ENCODE results near the gene BNIP3.

Gene BNIP3

DNA sequence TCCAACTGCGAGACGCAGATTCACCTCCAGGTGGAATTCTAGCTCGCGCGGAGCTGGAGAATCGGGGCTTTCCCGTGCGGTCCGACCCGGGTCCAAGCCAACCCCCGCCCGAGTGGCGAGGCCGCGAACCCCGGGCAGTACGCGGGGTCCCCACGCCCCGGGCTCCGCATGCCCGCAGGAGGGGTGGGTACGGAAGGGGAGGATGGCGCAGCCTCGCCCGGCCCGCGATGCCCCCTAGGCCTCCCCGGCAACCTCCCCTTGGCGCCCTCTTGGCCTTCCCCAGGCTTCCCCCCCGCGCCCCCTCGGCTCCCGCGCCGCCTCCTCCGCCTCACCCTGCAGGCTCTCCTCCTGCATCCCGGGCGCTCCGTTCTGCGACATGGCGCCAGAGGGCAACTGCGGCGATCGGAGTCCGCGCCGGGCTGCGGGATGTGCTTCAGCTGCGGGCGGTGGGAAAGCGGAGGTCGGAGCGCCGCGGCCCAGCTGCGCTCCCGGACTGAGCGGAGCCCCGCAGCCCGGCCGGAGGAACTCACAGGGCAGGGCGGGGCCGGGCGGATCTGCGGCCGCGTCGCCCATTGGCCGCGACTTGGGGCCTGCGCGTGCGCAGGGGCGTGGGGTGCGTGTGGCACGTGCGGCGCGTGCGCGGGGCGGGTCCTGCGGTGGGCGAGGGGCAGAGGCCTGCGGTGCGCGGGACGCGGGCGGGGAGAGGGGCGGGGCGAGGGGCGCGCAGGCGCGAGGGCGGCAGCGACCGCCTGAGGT is at the start of gene BNIP3:
Gene BNIP3, minus strand, starts transcription at position 495 of the 756 bp plus-strand sequence. Its CDS starts 117 bp downstream, at position 378.
- H3K4me1 ChIP-seq (ENCODE audit: insufficient read depth, low read length), result peaks cover 28% of the 10 kb centered on the region
- peak within 1 kb of the TSS; percentile 53; the same call in 1 of the 2 replicates for H3K9ac ChIP-seq (ENCODE audit: low read depth, low read length)
- peak within 1 kb of the TSS; percentile 81 for H3K4me3 ChIP-seq (ENCODE audit: low read length)
- no peaks in the 10 kb centered on the region for H3K9me3 ChIP-seq (ENCODE audit: insufficient read depth, low read depth, low read length)
- no peaks in the 10 kb centered on the region for H3K36me3 ChIP-seq (ENCODE audit: insufficient read depth, low read depth, low read length)
- H3K27me3 ChIP-seq (ENCODE audit: insufficient read depth, low read length), result peaks cover 63% of the 10 kb centered on the region
- no peak within 1 kb of the TSS for H3K27ac ChIP-seq (ENCODE audit: low read length)

- peaks cover 30% of the 10 kb centered on the region for H3K27me3 ChIP-seq (ENCODE audit: insufficient read depth, low read length)
- no peaks in the 10 kb centered on the region for H3K4me1 ChIP-seq (ENCODE audit: insufficient read depth, low read length)
- no peak overlapping the region for H3K9ac ChIP-seq (ENCODE audit: low read depth, low read length)
- no peaks in the 10 kb centered on the region for H3K36me3 ChIP-seq (ENCODE audit: insufficient read depth, low read depth, low read length)
- no peaks in the 10 kb centered on the region for H3K9me3 ChIP-seq (ENCODE audit: insufficient read depth, low read depth, low read length)
- H3K27ac ChIP-seq (ENCODE audit: low read length), result no peak overlapping the region
- H3K4me3 ChIP-seq (ENCODE audit: low read length), result no peak overlapping the region
Measured at GRCh38 chr10:132030898-132031463, 49.3 kb upstream of the BNIP3 start.

GRCh38 chr10:132028706-132029105 is 47.0 kb upstream of the BNIP3 start:
- Histone ChIP-seq H3K27ac (ENCODE audit: low read length) (no peak overlapping the region), H3K9ac (ENCODE audit: low read depth, low read length) (no peak overlapping the region), H3K36me3 (ENCODE audit: insufficient read depth, low read depth, low read length) (no peaks in the 10 kb centered on the region), H3K9me3 (ENCODE audit: insufficient read depth, low read depth, low read length) (no peaks in the 10 kb centered on the region), H3K4me3 (ENCODE audit: low read length) (no peak overlapping the region), H3K4me1 (ENCODE audit: insufficient read depth, low read length) (no peaks in the 10 kb centered on the region), H3K27me3 (ENCODE audit: insufficient read depth, low read length) (peaks cover 16% of the 10 kb centered on the region)

DNA sequence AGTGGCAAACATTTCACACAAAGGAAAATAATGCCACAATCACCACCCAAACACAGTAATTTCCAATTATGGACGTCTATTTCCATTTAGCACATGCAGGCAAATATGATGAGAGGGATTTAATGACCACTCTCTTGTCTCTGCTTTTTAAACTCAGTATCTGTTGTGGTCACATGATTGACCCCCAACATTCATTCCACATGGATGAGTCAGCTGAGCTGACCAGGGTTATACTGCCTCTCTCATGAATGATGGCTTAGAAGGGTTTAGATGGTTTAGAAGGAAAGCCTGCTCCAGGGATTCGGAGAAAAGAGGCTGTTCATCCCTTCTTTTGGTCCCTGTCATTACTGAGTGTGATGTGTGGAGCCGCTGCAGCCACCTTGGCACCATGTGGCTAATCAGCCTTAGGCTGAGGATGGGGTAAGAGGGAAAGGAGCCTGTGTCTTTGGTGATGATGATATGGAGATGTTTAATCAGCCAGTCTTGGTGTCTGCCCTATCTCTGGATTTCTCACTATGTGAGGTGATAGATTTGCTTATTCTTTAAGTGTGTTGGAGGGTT is 45.8 kb upstream of the BNIP3 start:
- Histone ChIP-seq H3K9ac (ENCODE audit: low read depth, low read length) (no peak overlapping the region), H3K9me3 (ENCODE audit: insufficient read depth, low read depth, low read length) (no peaks in the 10 kb centered on the region), H3K36me3 (ENCODE audit: insufficient read depth, low read depth, low read length) (no peaks in the 10 kb centered on the region), H3K27ac (ENCODE audit: low read length) (no peak overlapping the region), H3K4me3 (ENCODE audit: low read length) (no peak overlapping the region), H3K27me3 (ENCODE audit: insufficient read depth, low read length) (peaks cover 15% of the 10 kb centered on the region), H3K4me1 (ENCODE audit: insufficient read depth, low read length) (no peaks in the 10 kb centered on the region)

DNA sequence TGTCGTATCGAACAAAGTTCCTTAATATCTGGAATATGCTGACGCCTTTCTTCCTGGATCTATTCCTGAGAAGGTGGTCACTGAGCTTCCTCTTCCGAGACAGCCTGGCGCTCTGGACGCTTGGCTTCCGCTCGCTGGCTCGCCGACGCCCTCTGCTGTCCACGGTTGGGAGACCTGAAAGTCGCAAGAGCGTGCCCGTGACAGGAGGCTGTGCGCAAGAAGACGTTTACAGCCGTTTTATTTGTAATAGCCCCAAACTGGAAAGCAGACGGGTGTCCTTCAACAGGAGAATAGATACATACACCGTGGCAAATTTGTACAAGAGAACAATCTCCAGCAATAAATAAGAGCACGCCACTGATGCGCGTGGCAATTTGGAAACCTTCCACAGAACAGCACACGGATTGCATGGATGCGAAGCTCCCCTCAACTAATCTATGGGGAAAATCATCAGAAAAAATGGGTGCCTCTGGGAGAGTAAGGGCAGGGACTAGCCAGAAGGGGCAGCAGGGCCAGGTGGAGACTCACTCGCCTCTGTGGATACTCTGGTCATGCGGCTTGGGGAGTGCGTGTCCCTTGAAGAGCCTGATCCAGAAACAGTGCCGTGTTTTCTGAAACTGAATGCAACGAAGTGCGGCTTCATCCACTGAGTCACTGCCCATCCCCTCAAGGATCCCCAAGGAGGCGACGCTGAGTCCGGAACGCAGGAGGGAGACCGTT is 41.5 kb upstream of the BNIP3 start:
- Histone ChIP-seq H3K9me3 (ENCODE audit: insufficient read depth, low read depth, low read length) (no peaks in the 10 kb centered on the region), H3K4me3 (ENCODE audit: low read length) (no peak overlapping the region), H3K36me3 (ENCODE audit: insufficient read depth, low read depth, low read length) (no peaks in the 10 kb centered on the region), H3K9ac (ENCODE audit: low read depth, low read length) (no peak overlapping the region), H3K4me1 (ENCODE audit: insufficient read depth, low read length) (no peaks in the 10 kb centered on the region), H3K27ac (ENCODE audit: low read length) (no peak overlapping the region), H3K27me3 (ENCODE audit: insufficient read depth, low read length) (peaks cover 15% of the 10 kb centered on the region)

DNA sequence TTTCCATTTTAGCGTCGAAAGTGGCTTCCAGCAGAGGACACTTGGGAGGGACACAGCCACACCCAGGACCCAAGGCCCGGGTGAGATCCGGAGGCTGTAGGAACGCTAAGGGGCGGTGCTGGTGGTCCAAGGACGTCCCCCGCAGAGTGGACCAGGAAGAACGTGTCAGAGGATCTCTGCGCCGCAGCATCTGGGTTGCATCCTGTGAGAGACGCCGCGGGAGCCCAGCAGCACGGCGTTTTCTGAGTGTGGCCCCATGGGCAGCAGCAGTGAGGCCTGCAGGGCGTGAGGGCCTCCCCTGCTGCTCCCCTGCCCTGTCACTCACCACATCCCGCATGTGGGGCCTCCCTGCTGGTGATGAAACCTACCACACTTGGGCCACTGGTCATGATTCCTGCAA is 40.5 kb upstream of the BNIP3 start:
- no peak overlapping the region for H3K27ac ChIP-seq (ENCODE audit: low read length)
- H3K36me3 ChIP-seq (ENCODE audit: insufficient read depth, low read depth, low read length), result no peaks in the 10 kb centered on the region
- H3K4me1 ChIP-seq (ENCODE audit: insufficient read depth, low read length), result no peaks in the 10 kb centered on the region
- no peaks in the 10 kb centered on the region for H3K9me3 ChIP-seq (ENCODE audit: insufficient read depth, low read depth, low read length)
- H3K9ac ChIP-seq (ENCODE audit: low read depth, low read length), result no peak overlapping the region
- H3K4me3 ChIP-seq (ENCODE audit: low read length), result no peak overlapping the region
- peaks cover 15% of the 10 kb centered on the region for H3K27me3 ChIP-seq (ENCODE audit: insufficient read depth, low read length)

DNA sequence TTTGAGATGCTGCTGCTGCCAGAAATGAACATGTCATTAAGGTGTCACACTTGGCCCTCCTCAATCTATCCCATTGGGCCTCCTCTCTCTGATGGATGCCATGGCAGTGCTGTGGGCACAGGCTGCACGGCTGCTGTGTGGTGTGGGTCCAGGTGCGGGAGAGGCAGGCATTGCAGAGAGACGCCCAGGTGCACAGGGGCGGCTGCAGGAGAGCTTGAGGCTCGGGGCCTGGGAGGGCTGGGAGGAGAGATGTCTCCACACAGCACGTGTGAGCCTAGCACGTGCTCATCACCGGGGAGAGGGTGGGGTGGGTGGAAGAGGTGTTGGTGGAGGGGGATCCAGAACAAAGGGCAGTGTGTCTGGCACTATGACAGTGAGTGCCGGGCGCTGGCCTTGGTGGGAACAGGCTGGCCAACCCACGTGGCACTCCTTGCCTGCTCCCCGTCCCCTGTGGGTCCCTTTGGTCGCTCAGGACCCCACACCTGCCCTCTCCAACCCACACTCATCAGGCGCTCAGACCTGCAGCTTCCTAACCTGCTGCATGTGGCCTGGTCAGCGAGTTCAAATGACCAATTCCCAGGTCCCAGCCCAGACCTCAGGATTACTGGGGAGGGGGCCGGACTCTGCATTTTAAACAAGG is 39.9 kb upstream of the BNIP3 start:
- Histone ChIP-seq H3K36me3 (ENCODE audit: insufficient read depth, low read depth, low read length) (no peaks in the 10 kb centered on the region), H3K27me3 (ENCODE audit: insufficient read depth, low read length) (peaks cover 15% of the 10 kb centered on the region), H3K4me3 (ENCODE audit: low read length) (no peak overlapping the region), H3K9me3 (ENCODE audit: insufficient read depth, low read depth, low read length) (no peaks in the 10 kb centered on the region), H3K4me1 (ENCODE audit: insufficient read depth, low read length) (no peaks in the 10 kb centered on the region), H3K9ac (ENCODE audit: low read depth, low read length) (no peak overlapping the region), H3K27ac (ENCODE audit: low read length) (no peak overlapping the region)

- Histone ChIP-seq H3K4me1 (ENCODE audit: insufficient read depth, low read length) (no peaks in the 10 kb centered on the region), H3K27ac (ENCODE audit: low read length) (no peak overlapping the region), H3K4me3 (ENCODE audit: low read length) (no peak overlapping the region)
Measured at GRCh38 chr10:132021046-132021445, 39.3 kb upstream of the BNIP3 start.

DNA sequence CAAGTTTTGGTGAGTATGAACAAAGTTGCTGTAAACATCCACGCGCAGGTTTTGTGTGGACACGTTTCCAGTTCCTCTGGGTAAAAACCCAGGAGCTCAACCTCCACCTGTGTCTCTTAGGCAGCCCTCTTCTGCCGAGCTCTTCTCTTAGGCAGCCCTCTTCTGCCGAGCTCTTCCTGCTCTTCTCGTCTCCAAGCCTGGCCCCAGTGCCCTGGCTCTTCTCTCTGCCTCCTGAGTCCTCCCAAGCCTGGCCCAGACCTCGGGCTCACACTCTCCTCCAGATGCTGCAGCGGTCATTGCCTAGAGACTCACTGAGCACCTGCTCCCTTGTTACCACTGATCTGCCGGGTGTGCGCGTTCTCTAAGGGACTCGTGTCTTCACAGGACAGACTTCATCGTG is 38.7 kb upstream of the BNIP3 start:
- Histone ChIP-seq H3K9ac (ENCODE audit: low read depth, low read length) (no peak overlapping the region), H3K9me3 (ENCODE audit: insufficient read depth, low read depth, low read length) (no peaks in the 10 kb centered on the region)

More at GRCh38 chr10:132021046-132021445, 39.3 kb upstream of the BNIP3 start:
- no peaks in the 10 kb centered on the region for H3K36me3 ChIP-seq (ENCODE audit: insufficient read depth, low read depth, low read length)
- no peak overlapping the region for H3K9ac ChIP-seq (ENCODE audit: low read depth, low read length)
- peaks cover 15% of the 10 kb centered on the region for H3K27me3 ChIP-seq (ENCODE audit: insufficient read depth, low read length)
- H3K9me3 ChIP-seq (ENCODE audit: insufficient read depth, low read depth, low read length), result no peaks in the 10 kb centered on the region

DNA sequence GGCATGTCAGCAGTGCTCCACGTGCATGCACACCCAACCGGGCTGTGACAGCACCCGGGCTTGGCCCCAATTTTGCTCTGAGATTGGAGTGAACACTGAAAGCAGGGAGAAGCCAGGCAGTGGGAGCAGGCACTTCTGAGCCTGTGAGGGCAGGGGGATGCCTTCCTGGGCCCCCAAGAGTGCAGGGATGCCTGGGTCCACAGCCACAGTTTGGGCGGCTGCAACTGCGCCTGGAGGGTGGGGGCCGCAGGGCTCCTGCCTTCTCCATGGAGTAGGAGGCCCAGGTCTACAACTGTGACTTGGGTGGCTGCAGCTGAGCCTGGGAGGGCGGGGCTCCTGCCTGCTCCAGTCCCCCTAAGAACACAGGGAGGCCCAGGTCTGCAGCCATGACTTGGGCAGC is 37.6 kb upstream of the BNIP3 start:
- Histone ChIP-seq H3K9me3 (ENCODE audit: insufficient read depth, low read depth, low read length) (no peaks in the 10 kb centered on the region), H3K36me3 (ENCODE audit: insufficient read depth, low read depth, low read length) (no peaks in the 10 kb centered on the region), H3K4me1 (ENCODE audit: insufficient read depth, low read length) (no peaks in the 10 kb centered on the region), H3K27me3 (ENCODE audit: insufficient read depth, low read length) (peaks cover 13% of the 10 kb centered on the region), H3K9ac (ENCODE audit: low read depth, low read length) (no peak overlapping the region), H3K27ac (ENCODE audit: low read length) (no peak overlapping the region), H3K4me3 (ENCODE audit: low read length) (no peak overlapping the region)

More for the DNA sequence above, 38.7 kb upstream of the BNIP3 start:
- Histone ChIP-seq H3K4me1 (ENCODE audit: insufficient read depth, low read length) (no peaks in the 10 kb centered on the region), H3K27me3 (ENCODE audit: insufficient read depth, low read length) (peaks cover 15% of the 10 kb centered on the region), H3K36me3 (ENCODE audit: insufficient read depth, low read depth, low read length) (no peaks in the 10 kb centered on the region), H3K4me3 (ENCODE audit: low read length) (no peak overlapping the region), H3K27ac (ENCODE audit: low read length) (no peak overlapping the region)

- Histone ChIP-seq H3K4me1 (ENCODE audit: insufficient read depth, low read length) (no peaks in the 10 kb centered on the region), H3K9me3 (ENCODE audit: insufficient read depth, low read depth, low read length) (no peaks in the 10 kb centered on the region), H3K4me3 (ENCODE audit: low read length) (no peak overlapping the region), H3K27ac (ENCODE audit: low read length) (no peak overlapping the region), H3K9ac (ENCODE audit: low read depth, low read length) (no peak overlapping the region), H3K27me3 (ENCODE audit: insufficient read depth, low read length) (peaks cover 4% of the 10 kb centered on the region), H3K36me3 (ENCODE audit: insufficient read depth, low read depth, low read length) (no peaks in the 10 kb centered on the region)
Measured at GRCh38 chr10:132018446-132018845, 36.7 kb upstream of the BNIP3 start.

All from iPS-20b (cell line).